DMS79 (cell line): ENCODE data around the gene CES4A.
"Not testable (repeated sequence)": the region's sequence is repeated elsewhere in the genome, so short reads cannot be mapped to it uniquely, and the experiment has no call there.

Source experiments
- DNase-seq: peaks from one replicate; lab custom pipeline; 2025; lab: John Stamatoyannopoulos, UW

The CES4A gene

DNA sequence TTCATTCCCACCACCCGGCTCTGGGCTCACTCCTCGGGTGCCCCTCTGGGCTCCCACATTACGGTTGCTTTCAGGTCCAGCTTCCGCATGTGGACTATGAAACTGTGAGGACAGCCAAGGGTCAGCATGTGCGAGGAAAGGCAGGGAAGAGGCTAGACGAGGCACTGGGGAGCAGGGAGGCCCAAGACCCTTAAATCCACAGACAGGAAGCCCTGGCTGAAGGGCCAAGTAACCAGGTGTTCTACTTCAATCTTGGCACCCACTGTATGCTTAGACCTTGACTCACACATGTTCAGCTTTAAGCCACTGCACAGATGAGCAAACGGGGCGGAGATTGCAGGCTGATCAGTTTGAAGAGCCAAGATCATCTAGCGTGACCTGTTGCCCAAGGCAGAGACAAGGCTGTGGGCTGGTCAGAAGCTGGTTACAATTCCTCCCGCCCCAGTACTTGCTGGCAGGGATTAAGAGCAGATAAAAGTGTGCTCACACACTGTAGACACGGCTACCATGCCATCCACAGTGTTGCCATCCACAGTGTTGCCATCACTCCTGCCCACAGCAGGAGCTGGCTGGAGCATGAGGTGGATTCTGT is at the start of gene CES4A:
Gene CES4A, plus strand, starts transcription at position 393 of the 592 bp plus-strand sequence. Its CDS starts 184 bp downstream, at position 577.
- DNase-seq, result no peak

DNA sequence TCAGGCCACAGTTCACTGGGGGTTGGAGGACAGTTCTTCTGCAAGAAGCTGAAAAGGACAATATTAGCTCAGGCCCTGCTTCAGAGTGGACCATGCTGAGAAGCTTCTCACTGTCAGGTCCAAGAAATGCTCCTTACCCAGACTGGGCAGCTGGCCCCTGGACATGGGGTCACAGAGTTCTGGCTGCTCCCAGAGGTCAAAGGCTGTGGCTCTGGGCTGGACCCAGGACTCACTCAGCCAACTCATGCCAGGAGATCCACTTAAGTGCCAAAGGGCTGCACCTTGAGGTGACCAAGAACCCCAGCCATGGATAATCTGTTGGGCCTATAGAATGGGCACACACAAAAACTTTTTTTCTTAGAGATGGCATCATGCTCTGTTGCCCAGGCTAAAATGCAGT is 49.0 kb upstream of the CES4A start:
- DNase-seq, result no peak

DNA sequence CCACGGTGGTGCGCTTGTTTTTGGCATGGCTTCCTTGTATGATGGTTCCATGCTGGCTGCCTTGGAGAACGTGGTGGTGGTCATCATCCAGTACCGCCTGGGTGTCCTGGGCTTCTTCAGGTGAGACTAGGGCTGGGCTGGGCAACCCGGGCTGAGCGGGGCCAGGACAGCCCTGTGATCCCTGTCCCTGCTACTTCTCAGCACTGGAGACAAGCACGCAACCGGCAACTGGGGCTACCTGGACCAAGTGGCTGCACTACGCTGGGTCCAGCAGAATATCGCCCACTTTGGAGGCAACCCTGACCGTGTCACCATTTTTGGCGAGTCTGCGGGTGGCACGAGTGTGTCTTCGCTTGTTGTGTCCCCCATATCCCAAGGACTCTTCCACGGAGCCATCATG is 48.2 kb upstream of the CES4A start:
- no peak for DNase-seq

DNA sequence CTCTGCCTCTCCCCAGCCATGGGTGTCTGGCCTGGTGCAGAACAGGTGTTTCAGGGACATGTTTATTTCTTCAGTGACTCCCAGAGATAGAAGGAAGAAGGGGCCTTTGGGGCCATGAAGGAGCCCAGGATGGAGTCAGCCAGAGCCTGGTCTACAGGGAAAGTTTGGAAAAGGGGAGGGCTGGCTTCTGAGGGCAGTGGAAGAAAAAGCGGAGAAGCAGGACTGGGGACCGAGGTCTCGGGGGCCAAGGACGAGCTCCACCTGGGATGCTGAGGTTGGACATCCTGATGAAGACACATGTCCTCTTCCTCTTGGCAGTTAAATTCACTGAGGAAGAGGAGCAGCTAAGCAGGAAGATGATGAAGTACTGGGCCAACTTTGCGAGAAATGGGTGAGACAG is 45.4 kb upstream of the CES4A start:
- DNase-seq, result no peak

DNA sequence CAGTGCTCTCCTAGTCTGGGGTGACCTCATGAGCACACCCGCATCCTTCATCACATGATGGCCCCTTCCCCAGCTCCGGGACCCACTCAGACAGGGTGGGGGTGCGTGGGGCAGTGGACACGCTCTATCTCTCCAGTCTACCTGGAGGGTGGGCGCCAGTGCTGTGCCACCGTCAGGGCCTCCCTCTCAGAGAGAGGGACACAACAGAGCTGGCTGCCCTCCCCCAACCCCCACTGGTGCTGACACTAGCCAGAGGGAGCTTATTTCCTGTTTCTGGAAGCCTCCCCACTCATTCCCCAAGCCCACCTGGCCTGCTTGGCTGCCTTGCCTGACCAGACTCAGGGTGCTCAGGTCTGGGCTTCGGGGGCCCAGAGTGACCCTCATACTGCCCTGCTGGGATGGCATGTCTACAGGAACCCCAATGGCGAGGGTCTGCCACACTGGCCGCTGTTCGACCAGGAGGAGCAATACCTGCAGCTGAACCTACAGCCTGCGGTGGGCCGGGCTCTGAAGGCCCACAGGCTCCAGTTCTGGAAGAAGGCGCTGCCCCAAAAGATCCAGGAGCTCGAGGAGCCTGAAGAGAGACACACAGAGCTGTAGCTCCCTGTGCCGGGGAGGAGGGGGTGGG is 44.8 kb upstream of the CES4A start:
- no peak for DNase-seq

DNA sequence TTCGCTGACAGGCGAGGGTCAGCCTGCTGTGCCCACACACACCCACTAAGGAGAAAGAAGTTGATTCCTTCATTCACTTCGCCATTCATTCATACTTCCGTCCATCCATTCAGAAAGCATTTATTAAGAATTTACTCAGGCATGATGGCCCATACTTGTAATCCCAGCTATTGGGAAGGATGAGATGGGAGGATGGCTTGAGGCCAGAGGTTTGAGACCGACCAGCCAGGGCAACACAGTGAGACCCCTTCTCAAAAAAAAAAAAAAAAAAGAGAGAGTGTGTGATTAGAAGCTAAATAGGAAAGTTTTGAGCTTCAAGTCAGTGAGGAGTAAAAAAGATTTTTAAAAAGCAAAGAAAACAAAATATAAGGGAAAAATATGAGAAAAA is 44.3 kb upstream of the CES4A start:
- no peak for DNase-seq

DNA sequence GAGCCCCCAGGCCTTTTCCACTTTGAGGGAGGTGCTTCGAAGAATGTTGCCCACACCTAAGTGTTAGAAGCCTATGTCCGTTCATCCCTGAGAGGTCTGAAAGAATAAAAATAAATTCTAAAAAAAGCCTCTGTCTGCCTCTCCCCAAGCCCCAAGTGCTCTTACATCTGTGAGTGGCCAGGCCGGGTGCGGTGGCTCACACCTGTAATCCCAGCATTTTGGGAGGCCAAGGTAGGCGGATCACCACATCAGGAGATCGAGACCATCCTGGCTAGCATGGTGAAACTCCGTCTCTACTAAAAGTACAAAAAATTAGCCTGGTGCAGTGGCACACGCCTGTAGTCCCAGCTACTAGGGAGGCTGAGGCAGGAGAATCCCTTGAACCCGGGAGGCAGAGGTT is 43.4 kb upstream of the CES4A start:
- DNase-seq, result not testable (repeated sequence)

DNA sequence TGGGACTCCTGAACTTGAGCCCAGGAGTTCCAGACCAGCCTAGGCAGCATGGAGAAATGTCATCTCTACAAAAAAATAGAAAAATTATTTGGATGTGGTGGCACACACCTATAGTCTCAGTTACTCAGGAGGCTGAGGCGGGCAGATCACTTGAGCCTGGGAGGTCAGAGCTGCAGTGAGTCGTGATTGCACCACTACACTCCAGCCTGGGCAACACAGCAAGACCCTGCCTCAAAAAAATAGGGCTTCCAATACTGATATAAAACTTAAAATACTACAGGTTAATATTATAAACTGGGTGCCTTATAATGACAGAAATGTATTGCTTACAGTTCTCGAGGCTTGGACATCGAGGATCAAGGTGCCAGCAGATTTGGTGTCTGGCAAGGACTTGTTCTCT is 42.5 kb upstream of the CES4A start:
- DNase-seq, result no peak

DNA sequence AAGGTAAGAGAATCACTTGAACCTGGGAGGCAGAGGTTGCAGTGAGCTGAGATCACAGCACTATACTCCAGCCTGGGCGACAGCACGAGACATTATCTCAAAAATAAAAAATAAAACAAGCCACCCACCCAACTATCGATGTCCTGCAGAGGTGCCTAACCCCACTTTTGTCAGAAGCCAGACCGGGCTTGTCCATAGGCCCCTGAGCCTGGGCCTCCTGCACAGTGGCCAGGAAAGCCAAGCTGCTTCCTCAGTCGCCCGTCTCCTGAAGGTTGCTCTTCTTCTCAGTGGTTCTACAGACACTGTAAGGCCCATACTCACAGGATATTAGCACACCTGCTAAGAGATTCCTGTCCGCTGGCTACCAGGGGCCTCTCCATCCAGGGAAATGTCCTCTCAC is 41.8 kb upstream of the CES4A start:
- no peak for DNase-seq

DNA sequence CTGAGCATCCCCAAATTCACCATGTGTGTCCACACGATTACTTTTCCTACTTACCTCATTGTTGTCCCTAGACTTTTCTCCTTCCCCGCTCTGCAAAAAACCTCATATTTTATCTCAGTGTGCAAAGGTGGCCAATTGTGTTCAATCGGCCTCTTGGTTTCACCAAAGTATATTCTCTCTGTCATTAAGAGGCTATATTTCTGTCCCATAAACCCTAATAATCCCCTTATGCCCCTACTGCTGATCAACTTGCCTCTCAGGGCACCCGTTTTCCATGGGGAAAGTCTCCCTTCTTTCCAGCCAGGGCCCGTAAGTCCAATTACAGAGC is 41.5 kb upstream of the CES4A start:
- DNase-seq, result no peak

DNA sequence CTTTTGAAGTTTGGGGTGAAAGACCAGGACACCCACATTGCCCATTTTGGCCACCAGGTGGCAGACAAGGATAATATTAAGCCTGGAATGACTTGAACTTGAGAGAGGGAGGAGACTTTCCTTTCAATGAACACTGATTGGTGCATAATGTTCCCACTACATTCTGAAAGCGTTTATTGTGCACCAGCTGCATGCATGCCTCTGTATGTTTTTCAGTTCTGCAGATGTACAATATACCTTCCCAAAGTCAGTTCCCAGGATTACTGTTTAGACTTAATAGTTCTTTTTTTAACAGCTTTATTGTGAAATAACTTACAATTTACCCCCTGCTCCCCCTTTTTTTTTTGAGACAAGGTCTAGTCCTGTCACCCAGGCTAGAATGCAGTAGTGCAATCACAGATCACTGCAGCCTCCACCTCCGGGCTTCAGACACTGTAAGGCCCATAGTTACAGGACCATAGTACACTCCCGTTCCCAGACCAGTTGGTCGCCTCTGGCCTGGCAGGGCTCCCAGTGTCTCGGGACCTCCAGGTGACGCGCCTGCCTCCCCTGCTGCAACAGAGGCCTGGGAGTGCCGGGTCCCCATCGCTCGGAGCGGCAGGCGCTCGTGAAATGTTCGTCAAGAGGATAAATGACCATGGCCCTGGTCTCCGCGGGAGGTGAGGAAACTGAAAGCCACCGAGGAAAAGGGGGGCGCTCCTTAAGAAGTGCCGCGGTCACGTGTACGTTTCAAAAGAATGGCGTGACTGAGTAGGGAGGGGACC is 40.9 kb upstream of the CES4A start:
- peak; percentile 5 for DNase-seq

DNA sequence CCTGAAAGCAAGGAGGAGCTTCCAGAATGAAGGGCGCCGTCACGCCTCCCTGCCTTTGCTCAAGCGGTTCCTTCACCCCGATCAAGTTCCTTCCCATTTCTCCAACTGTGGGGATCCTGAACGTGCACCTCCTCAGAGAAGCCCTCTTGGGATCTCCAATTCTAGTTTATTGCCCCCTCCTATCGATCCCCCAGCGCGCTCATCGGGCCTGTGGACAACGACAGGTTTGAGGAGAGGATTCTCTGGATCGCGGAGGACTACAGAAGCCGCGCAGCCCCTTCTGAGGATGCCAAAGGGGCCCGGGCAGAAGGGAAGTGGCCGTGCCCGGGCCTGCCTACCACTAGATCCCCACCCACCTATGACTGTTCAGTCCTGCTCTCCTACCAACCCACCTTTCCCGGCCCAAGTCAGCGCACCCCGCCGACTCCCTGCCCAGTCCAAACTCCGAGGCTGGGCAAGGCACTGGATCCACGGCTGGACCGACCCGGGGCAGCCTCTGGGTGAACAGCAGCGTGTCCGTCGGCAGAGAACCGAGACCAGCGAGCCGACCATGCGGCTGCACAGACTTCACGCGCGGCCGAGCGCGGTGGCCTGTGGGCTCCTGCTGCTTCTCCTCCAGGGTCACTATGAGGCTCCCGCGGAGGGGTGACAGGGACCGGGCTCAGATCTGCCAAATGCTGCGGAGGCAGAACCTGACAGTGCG is 40.1 kb upstream of the CES4A start:
- no peak for DNase-seq

DNA sequence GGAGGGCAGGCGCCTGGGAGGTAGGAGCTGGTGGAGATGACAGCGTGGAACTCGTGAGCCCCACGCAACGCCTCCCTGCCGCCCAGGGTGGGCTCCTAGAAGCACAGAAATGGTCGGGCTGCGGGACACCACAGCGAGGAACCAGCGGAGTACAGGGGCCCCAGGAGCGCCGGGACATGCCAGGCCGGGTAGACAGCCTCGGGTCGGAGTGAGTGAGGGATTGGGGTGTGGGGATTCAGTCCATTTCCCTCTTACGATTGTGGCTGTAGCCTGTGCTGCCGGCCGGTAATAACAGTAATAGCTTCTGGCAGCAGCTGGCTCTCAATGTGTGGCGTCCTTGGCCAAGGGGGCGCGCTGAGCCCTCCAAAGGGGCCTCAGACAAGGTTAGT is 39.6 kb upstream of the CES4A start:
- DNase-seq, result no peak

DNA sequence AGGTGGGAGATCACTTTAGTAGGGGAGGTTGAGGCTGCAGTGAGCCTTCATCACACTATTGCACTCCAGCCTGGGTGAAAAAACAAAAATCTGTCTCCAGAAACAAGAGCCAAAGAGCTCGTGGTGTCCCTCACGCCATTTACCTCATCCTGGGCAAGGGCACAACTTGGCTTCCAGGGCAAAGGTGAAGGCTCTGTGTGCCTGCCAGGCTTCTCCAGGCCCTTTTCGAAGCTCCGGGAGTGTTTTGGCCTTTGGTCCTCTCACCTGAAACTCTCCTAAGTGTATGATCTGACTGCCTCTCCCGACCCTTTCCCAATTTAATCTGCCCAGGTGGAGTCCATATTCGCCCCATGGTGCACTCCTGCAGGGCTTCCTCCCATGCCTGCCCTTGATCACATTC is 38.9 kb upstream of the CES4A start:
- DNase-seq, result no peak

DNA sequence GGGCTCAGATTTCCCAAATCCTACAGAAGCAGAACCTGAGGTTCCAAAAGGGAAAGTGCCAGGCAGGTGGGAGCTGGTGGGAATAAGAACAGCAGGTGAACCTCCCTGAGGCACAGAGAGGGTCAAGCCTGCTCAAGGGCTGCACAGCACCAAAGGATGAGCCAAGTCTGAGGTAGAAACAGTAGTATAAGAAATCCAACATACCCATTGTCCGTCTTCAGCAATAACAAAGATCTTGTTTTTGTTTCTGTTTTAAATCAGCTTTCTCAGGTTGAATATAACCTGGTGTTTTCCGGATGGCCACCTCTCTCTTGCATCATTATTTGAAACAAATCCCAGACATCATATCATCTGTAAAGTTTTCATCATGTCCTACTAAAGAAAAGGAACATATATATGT is 38.0 kb upstream of the CES4A start:
- DNase-seq, result no peak

DNA sequence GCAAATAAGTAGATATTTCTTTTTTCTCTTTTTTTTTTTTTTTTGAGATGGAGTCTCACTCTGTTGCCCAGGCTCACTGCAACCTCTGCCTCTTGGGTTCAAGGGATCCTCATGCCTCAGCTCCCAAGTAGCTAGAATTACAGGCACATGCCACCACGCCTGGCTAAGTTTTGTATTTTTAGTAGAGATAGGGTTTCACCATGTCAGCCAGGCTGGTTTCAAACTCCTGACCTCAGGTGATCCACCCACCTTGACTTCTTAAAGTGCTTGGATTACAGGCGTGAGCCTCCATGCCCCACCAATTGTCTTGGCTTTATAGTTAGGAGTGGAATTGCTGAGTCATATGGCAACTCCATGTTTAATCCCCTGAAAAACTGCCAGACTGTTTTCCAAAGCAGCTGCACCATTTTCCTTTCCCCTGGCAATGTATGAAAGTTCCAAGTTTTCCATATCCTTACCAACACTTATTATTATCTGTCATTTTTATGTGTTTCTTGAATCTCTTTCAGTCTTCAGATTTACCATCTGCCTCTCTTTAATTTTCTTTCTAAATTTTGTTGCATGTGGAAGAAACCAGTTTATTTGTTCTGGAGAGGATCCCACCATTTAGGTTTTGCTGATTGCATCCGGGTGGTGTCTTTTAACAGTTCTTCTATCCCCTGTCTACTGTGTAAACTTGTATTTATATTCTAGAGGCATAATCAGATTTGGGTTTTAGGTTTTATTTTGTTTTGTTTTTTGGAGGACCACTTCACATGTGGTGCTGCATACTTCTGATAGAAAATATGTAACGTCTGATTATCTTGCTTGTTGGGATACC is 37.2 kb upstream of the CES4A start:
- DNase-seq, result no peak

DNA sequence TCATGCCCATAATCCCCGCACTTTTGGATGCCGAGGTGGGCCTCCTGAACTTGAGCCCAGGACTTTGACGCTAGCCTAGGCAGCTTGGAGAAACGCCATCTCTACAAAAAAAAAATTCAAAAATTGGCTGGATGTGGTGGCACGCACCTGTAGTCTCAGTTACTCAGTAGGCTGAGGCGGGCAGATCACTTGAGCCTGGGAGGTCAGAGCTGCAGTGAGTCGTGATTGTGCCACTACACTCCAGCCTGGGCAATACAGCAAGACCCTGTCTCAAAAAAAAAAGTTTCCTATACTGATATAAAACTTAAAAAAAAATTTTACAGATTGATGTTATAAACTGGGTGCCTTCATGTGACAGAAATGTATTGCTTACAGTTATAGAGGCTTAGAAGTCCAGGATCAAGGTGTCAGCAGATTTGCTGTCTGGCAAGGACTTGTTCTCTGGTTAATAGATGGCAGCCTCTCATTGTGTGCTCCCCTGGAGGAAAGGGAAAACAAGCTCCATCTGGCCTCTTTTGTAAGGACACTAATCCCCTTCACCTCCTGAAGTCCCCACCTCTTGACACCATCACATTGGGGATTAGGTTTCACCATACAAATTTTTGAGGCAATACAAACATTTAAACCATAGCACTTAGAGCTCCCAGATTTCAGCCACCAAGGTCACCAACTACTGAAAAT is 35.8 kb upstream of the CES4A start:
- DNase-seq, result no peak

DNA sequence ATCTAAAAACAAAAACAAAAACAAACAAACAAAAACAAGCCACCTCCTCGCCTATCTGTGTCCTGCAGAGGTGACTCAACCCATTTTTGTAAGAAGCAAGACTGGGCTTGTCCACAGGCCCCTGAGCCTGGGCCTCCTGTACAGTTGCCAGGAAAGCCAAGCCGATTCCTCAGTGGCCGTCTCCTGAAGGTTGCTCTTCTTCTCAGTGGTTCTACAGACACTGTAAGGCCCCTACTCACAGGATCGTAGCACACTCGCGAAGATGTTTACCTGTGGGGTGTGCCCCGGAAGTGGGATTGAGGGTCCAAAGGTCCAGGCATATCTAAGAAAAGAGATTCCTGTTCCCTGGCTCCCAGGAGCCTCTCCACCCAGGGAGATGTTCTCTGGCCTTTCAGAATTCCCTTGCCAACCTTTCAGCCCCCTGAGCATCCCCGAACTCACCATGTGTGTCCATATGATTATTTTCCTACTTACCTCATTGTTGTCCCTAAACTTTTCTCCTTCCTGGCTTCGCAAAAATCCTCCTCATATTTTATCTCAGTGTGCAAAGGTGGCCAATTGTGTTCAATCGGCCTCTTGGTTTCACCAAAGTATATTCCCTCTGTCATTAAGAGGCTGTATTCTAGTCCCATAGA is 34.8 kb upstream of the CES4A start:
- no peak for DNase-seq

DNA sequence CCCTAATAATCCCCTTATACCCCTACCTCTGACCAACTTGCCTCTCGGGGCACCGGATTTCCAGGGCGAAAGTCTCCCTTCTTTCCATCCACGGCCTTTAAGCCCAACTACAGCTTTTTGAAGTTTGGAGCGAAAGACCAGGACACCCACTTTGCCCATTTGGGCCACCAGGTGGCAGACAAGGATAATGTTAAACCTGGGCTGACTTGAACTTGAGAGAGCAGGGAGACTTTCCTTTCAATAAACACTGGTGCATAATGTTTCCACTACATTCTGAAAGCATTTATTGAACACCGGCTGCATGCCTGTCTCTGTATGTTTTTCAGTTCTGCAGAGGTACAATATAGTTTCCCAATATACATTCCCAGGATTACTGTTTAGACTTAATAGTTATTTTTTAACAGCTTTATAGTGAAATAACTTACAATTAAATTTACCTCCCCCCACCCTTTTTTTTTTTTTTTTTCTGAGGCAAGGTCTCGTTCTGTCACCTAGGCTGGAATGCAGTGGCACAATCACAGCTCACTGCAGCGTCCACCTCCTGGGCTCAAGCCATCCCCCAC is 34.2 kb upstream of the CES4A start:
- no peak for DNase-seq

DNA sequence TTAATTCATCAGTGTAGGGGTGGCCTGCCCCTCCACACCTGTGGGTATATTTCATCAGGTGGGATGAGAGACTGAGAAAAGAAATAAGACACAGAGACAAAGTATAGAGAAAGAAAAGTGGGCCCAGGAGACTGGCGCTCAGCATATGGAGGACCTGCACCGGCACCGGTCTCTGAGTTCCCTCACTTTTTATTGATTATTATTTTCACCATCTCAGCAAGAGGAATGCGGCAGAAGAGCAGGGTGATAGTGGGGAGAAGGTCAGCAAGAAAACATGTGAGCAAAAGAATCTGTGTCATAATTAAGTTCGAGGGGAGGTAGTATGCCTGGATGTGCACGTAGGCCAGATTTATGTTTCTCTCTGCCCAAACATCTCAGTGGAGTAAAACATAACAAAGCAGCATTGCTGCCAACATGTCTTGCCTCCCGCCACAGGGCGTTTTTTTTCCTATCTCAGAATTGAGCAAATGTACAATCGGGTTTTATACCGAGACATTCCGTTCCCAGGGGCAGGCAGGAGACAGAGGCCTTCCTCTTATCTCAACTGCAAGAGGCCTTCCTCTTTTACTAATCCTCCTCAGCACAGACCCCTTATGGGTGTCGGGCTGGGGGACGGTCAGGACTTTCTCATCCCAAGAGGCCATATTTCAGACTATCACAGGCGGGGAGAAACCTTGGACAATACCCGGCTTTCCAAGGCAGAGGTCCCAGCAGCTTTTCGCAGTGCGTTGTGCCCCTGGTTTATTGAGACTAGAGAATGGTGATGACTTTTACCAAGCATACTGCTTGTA is 32.8 kb upstream of the CES4A start:
- DNase-seq, result not testable (repeated sequence)
